Measurements from ENCODE around the gene CLEC4G.
A peak's percentile ranks its signal among the peaks of the same experiment; 100 is the strongest.

Gene CLEC4G

DNA sequence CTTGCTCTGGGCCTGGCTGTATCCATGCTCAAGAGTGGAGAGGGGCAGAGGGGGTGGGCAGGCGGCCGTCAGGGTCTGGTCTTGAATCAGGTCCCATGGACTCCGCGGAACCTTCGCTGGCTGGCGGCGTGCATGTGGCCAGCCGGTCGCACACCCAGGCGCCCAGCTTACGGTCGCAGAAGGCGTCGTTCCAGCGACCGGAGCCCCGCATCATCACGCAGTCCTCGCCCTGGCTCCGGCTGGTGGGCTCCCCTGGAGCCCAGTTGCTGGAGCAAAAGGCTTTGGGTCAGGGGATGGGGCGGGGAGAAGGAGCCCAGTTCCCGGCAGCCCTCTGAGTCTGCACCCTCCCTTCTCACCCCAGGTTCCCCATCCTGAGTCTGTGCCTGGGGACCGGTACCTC, 42.7 kb downstream of the CLEC4G start:
- no peak for DNase-seq (ENCODE audit: low read depth)
- no peak overlapping the region for H3K4me3 ChIP-seq (ENCODE audit: low read depth, low read length)
- TF ChIP-seq, protein P1, sequence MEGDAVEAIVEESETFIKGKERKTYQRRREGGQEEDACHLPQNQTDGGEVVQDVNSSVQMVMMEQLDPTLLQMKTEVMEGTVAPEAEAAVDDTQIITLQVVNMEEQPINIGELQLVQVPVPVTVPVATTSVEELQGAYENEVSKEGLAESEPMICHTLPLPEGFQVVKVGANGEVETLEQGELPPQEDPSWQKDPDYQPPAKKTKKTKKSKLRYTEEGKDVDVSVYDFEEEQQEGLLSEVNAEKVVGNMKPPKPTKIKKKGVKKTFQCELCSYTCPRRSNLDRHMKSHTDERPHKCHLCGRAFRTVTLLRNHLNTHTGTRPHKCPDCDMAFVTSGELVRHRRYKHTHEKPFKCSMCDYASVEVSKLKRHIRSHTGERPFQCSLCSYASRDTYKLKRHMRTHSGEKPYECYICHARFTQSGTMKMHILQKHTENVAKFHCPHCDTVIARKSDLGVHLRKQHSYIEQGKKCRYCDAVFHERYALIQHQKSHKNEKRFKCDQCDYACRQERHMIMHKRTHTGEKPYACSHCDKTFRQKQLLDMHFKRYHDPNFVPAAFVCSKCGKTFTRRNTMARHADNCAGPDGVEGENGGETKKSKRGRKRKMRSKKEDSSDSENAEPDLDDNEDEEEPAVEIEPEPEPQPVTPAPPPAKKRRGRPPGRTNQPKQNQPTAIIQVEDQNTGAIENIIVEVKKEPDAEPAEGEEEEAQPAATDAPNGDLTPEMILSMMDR (IDR thresholded peaks at IDR 0.05; ENCODE audit: insufficient read depth, low read depth, low read length, missing control alignments): no peak

DNA sequence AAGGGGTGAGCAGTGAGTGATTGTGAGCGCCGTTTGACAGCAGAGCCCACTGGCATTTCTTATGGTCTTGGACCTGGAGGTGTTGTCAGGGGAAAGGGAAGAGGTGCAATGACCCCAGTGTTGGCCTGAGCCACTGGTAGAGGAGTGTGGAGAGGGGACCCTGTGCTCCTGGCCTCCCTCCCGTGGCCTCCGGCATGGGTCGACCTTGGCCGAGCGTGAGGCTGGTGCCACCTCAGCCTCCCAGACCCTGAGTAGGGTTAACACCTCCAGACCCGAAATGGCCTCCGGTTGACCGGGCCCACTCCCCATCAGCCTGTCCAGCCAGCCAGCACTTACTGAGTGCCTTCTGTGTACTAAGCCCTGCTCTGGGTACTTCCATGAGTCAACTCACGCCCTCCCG, 44.7 kb downstream of the CLEC4G start:
- TF ChIP-seq, protein P1 (IDR thresholded peaks at IDR 0.05; ENCODE audit: insufficient read depth, low read depth, low read length, missing control alignments): no peak
- peak; percentile 49 for DNase-seq (ENCODE audit: low read depth)
- H3K4me3 ChIP-seq (ENCODE audit: low read depth, low read length): no peak overlapping the region

DNA sequence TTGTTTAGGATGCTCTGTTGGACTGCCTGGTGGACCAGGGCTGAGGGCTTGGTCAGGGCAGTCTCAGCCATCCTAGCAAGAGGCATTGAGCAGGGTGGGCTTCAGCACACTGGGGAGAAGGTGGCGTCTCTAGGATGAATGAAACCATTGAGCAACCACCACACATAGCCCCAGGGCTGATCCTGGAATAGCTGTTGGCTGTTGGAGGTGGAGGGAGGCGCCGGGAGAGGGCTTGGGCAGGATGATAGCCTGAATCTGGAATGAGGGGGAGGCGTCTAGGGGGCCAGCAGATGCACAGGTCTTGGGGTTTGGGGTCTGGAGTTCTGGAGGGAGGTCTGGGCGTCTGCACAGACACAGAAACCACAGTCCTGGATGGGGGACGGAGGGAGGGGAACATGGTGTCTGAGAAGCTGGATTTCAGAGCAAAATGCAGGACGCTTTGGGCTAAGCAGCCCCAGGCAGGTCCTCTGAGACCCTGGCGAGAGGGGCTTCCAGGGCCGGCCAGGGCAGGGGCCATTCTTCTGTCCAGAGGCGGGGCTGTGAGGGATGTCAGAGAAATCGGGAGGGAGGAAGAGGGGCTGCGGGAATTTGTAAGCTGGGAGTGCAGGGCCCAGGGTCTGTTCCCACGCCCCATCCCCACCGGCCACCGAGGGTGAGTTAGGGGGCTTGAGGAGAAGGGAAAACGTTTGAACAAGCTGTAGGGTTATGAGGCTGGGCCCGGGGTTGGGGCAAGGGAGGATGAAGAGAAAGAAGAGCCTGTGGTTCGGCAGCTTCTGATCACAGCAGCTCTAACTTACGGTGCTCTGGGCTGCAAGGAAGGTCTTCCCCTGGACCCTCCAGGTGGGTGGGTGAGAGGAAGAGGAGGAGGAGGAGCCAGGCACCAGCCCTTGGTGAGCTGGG, 46.1 kb downstream of the CLEC4G start:
- TF ChIP-seq, protein P1 (IDR thresholded peaks at IDR 0.05; ENCODE audit: insufficient read depth, low read depth, low read length, missing control alignments): no peak
- DNase-seq (ENCODE audit: low read depth): no peak
- H3K4me3 ChIP-seq (ENCODE audit: low read depth, low read length): no peak overlapping the region

DNA sequence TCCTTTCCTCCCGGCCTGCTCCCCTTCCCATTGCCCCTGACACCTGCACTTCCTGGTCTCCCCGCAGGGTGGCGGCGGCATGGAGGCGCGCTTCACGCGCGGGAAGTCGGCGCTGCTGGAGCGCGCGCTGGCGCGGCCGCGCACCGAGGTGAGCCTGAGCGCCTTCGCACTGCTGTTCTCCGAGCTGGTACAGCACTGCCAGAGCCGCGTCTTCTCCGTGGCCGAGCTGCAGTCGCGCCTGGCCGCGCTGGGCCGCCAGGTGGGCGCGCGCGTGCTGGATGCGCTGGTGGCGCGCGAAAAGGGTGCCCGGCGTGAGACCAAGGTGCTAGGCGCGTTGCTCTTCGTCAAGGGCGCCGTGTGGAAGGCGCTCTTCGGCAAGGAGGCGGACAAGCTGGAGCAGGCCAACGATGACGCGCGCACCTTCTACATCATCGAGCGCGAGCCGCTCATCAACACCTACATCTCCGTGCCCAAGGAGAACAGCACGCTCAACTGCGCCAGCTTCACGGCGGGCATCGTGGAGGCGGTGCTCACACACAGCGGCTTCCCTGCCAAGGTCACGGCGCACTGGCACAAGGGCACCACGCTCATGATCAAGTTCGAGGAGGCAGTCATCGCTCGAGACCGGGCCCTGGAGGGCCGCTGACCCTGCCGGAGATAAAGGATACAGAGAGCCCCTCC, 49.6 kb downstream of the CLEC4G start:
- DNase-seq (ENCODE audit: low read depth): no peak
- TF ChIP-seq, protein P1 (IDR thresholded peaks at IDR 0.05; ENCODE audit: insufficient read depth, low read depth, low read length, missing control alignments): no peak
- H3K4me3 ChIP-seq (ENCODE audit: low read depth, low read length): peak overlapping the region; percentile 78

DNA sequence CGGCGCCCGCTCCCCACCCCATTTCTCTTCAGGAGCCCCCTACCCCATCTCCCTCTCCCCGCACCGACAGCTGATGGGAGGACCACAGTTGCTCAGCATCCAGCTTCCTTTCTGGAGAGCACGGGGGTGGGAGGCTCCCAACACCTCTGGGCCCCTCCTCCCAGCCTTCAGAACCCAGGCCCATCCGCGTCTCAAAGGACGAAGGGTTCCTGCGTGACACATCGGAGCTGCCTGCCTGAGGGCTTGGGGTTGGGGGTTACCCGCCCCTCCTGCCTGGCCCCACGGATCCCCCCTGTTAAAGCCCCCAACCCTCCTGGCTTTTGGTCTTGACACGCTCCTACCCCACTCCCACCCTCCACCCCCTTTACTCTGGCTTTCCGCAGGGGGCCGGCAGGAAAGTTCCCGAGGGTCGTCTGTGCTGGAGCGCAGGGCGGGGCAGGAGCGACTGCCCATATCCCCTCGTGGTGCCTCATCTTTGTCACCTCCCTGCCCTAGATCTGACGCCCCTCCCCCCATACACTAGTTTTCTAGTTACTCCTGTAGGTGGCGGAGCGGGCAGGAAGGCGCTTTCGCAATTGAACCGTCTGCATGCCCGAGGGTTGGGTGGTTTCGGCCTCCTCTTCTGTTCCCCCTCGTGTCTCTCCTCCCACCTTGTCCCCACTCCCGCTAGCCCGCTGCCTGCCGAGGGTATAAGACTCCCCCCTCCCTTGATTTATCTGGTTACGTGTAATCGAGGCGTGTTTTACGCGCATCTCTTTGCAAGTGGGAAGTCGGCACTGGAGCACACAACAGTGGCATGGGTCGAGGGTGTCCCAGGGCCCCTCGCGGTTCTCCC, 50.4 kb downstream of the CLEC4G start:
- peak; percentile 95 for DNase-seq (ENCODE audit: low read depth)
- H3K4me3 ChIP-seq (ENCODE audit: low read depth, low read length): peak overlapping the region; percentile 78
- TF ChIP-seq, protein P1 (IDR thresholded peaks at IDR 0.05; ENCODE audit: insufficient read depth, low read depth, low read length, missing control alignments): peak; percentile 72

DNA sequence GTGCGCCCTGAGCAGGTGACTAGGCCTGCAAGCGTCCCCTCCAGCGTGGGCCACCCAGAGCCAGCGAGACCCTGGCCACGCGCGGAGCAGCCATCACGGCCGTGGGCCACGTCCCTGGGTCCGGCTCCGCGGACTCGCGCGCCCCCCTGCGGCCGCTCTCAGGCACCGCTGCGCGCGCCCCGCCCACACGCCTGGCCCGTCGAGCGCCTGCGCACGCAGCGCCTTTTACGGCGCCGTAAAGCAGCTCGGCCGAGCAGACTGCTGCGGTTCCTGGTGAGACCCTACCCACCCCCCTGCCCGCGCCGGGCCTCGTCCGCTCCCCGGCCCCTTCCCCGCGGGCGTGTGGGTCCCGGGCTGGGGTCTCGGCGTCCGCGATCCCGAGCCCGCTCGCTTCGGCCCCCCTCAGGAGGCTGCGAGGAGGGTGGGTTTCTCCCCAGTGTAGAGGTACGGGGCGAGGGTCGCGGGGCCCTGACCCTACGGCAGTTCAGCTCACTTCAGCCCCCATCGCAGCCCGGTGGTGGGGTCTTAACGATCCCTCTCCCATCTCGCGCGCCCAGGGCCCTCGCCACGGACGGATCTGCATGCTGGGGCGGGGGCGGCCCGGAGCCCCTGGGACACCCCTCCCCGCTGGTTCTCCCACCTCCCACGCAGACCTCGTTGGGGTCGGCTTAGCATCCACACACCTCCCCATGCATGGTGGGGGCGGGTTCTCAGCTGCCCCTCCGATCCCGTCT, 51.1 kb downstream of the CLEC4G start, which contains the start of gene TRAPPC5:
Gene TRAPPC5, plus strand, starts transcription at position 228 of the 734 bp plus-strand sequence. CDS start 1,421 bp downstream, outside the sequence.
- peak; percentile 92 for DNase-seq (ENCODE audit: low read depth)
- TF ChIP-seq, protein P1 (IDR thresholded peaks at IDR 0.05; ENCODE audit: insufficient read depth, low read depth, low read length, missing control alignments): peak; percentile 89
- H3K4me3 ChIP-seq (ENCODE audit: low read depth, low read length): peak within 1 kb of the TSS; percentile 78
